IMR-90 (cell line): ENCODE data around the gene MRPL48.

Experiments used
- RFX5 ChIP-seq: IDR thresholded peaks from 2 replicates; pipeline ENCODE4 v1.8.0; 2012; ENCODE audit warnings: low read depth, mild to moderate bottlenecking, low read length, moderate library complexity
- TF ChIP-seq, protein P1 (sequence below): conservative IDR thresholded peaks from 2 replicates; pipeline ENCODE4 v1.5.1; 2012; ENCODE audit warnings: mild to moderate bottlenecking, low read depth, low read length, improper control_type of control experiment

DNA sequence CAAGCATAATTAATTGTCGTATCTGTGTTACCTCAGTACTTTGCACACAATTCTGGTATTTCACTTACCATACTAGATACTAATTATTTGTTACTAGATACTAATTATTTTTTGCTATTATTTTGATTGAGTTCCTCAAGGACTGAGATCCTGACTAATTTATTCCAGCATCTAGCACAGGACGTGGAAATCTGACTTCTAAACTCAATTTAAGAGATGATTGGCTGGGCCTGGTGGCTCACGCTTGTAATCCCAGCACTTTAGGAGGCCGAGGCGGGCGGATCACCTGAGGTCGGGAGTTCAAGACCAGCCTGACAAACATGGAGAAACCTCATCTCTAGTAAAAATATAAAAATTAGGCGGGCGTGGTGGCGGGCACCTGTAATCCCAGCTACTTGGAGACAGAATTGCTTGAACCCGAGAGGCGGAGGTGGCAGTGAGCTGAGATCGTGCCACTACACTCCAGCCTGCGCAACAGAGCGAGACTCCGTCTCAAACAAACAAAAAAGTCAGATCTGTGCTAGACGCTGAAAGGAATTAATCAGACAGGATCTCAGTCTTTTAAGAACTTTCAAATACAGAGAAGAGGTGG lies 527 bp upstream of the MRPL48 start:
- no peak for TF ChIP-seq RFX5
- TF ChIP-seq, protein P1, sequence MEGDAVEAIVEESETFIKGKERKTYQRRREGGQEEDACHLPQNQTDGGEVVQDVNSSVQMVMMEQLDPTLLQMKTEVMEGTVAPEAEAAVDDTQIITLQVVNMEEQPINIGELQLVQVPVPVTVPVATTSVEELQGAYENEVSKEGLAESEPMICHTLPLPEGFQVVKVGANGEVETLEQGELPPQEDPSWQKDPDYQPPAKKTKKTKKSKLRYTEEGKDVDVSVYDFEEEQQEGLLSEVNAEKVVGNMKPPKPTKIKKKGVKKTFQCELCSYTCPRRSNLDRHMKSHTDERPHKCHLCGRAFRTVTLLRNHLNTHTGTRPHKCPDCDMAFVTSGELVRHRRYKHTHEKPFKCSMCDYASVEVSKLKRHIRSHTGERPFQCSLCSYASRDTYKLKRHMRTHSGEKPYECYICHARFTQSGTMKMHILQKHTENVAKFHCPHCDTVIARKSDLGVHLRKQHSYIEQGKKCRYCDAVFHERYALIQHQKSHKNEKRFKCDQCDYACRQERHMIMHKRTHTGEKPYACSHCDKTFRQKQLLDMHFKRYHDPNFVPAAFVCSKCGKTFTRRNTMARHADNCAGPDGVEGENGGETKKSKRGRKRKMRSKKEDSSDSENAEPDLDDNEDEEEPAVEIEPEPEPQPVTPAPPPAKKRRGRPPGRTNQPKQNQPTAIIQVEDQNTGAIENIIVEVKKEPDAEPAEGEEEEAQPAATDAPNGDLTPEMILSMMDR: no peak
